Renal cortex interstitium (tissue), 11 donors: ENCODE results near the gene TLE5. TPM values are rescaled to one million over a fixed set of nuclear protein-coding genes. Genes with fewer than 3 reads are reported as not detected.
"Not testable (repeated sequence)": the region's sequence is repeated elsewhere in the genome, so short reads cannot be mapped to it uniquely, and the experiment has no call there.

Source experiments
- DNase-seq, 11 donors: peaks; one replicate each; pipeline ENCODE4 v3.0.0-alpha.2; 2013; ENCODE audit warnings: low read depth in 9 of 11, low spot score in 4 of 11; ENCODE audit errors: extremely low read depth in 1 of 11
- polyA plus RNA-seq, 3 donors: library from polyadenylated mRNA; unstranded; fragments of 120-200 nt; gene quantifications; one replicate each; pipeline ENCODE4 v1.2.1, GENCODE V29; 2013; ENCODE audit not compliant: insufficient read length in 3 of 3

TLE5 gene
- polyA plus RNA-seq, 3 donors: 419 to 491 (median 450) TPM

DNA sequence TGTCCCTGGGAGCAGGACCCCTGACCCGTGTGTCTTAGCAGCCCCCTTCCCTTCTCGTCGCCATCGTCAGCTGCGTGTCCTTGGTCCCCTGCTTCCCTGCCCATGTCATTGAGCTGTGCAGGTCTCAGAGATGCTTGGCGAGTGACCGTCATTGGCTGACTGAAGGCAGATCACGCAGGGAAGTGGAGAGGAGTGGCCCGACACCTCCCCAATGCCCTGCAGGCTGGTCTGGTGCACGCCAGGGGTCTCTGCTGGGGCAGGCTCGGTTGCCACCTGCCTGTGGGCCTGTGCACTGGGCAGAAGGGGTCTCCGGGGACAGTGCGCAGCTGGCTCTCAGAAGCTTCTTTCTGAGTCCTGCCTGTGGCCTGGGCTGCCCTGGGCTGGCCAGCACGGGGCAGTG is 38.0 kb upstream of the TLE5 start:
- no peak for DNase-seq

DNA sequence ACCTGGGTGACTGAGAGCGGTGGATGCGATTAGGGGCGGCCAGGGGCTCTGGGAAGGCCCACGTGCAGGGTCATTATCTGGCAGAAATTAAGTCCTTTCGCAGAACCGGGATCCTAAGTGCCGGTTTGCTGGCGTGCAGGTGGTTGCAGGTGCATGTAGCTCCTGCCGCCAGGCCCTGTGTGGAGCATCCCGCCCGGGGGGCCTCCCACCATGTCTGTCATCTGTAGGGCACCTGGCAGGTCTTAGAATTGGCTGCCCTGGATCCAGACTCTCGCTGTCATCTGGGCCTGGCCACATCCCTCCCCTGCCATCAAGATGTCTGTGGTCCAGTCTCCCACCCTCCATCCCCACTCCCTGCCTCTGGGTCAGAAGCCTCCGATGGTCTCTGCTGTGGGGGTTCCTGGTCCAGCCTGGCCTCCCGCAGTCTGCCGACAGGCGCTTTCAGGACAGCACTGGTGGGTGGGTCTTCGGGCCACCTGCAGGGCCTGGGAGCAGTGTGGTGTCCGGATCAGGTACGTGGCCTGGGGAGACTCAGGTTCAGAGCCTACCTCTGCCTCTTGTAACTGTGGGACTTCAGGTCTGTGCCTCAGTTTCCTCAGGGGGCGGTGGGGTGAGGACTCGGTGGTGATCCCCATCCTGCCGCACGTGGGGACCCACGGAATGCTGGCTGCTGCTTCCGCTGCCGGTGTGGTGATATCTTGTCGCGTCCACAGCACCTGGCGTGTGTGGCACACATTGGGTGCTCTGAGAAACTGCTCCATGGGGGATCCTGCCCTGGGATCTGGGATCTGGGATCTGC is 37.3 kb upstream of the TLE5 start:
- no peak for DNase-seq

DNA sequence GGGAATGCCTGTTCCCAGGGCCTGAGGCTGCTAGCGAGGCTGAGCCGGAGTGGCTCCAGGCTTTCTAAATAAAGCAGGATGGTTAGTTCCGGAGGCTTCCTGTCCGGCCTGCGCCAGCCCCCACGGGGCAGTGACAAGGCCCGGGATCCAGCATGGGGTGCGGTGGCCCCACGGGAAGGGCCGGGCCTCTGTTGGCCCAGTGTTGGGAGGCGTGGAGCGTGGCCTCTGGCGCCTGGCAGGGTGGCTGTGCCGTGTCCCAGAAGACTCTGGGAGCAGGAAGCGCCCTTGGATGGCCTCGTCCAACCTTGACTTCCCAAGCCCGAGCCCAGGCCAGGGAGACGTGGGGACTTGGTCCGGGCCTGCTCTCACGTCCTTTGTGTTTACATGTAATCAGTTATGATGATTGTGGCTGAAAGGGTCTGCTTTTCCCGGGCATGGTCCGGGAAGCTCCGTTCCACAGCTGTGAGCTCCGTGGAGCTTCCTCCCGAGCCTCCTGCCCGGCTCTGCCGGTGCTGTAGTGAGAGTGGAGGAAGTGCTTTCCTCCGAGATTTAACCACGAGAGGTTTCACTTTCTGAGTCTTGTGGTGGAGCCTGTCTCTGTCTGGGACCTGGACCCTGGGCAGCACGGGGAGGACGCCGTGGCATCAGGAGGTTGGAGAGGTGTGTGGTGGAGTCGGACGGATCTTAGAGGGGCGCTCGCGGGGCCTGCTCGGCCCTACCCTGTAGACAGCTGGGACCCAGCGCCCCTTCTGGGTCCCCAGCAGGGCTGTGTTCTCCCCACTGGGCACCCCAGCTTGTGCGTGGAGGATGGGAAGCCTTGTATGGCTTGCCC is 36.4 kb upstream of the TLE5 start:
- no peak for DNase-seq

DNA sequence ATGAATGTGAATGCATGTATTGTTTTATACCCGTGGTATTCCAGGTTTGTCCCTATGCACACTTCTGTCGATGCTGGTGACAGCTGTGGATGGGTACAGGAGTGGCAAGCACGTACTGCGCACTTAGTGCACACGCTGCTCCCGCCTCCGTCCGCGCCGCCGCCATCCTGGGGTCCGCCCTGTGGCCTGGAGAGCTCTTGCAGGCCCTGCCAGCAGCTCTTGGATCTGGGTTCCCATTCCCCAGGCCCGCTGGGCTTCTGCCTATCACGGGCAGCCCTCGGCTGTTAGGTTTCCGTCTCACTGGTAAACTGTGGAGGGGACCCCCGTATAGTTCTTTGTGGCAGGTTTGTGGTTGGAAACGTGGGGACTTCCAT is 35.8 kb upstream of the TLE5 start:
- no peak for DNase-seq

DNA sequence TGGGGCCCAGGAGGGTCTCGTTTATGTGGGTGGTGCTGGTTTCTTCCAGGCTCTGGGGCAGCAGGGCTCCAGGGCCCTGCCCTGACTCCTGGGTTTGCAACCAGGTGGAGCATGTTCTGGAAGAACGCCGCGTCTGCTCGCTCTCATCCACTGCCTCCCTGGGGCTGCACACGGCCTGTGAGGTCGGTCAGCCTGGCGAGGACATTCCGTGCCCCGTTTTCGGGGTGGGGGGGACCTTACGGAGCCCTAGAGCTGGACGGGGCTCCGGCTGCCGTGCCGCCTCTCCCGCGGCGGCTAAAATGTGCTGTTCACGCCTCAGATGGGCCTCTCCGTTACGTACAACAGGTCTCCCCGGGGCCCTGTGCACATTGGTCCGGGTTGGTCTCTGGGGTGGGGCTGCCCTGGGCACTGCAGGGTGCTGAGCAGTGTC is 35.2 kb upstream of the TLE5 start:
- no peak for DNase-seq

DNA sequence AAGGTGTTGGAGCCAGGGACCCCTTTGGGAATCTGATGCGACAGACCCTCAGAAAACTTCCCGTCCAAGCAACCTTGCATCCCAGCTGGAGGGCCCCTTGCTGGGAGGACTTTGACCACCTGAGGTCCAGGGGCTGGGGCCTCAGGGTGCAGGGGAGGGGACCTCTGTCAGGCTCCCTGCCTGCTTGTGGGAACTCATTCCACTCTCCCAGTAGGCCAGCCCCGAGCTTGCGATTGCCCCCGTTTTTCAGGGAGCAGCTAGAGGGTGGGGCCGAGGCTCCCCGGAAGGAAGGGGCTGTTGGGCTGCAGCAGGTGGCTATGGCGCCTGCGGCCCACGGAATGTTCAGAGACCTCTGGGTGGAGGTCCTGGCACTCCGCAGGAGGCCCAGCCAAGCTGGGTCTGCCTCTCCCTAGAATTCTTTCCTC is 34.6 kb upstream of the TLE5 start:
- no peak for DNase-seq

DNA sequence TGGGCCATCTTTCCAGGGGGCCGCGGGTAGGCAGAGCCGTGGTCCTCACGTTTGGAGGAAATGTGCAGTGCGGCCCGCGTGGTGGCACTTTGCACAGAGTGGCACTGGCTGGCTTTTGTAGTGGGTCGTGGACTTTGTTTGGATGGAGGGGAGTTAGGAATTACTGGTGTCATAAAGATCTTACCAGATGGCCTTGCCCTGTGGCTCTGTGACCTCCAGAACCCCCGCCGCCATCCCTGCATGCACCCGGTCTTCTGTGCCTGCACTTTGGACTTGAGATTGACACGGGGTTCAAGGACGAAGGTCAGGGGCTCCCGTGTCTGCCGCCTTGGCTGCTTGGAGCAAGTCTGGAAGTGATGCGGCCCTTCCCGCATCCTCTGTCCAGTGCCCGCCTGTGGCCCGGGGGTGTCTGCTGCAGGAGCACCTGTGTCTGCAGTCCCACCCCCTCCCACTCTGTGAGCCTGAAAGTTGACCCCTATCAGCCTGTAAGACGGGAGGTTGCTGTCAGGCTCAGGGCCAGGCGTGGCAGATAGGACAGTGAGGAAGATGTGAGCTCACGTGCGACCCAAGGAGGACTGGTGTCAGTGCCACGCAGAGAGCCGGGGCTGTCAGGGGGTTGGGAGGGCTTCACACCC is 34.1 kb upstream of the TLE5 start:
- DNase-seq: no peak

DNA sequence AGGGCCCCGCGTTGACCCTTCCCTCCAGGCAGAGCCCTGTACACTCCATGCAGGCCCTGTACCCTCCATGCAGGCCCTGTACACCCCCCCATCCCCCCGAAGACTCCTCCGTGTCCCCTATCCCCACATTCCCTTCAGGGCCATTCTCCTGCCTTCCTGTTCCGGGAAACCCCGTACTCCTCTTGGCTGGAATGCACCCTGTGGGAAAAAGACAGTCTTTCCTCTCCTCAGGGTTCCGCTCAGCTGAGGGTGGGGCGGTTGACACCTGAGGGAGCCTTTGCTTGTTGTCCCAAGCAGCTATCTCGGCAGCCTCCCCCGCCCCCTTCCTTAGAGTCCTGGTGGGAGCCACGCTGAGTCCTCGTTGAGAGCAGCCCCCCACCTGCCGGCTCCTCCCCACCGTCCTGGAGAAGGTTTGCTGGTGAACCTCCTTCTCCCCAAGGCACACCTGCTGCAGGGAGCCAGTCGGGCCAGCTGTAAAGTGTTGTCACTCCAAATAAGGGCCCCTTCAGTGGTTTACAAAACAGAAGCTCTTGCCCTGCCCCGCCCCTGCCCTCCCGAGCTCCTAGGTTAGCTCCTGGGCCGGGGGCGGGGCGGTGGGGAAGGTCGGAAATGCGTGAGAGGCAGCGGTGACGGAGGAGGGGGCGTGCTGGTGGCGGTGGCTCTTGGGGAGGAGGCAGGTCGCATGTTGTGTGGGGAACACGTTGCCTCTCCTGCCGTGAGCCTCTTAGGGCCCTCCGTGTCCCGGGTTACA is 33.3 kb upstream of the TLE5 start:
- no peak for DNase-seq

DNA sequence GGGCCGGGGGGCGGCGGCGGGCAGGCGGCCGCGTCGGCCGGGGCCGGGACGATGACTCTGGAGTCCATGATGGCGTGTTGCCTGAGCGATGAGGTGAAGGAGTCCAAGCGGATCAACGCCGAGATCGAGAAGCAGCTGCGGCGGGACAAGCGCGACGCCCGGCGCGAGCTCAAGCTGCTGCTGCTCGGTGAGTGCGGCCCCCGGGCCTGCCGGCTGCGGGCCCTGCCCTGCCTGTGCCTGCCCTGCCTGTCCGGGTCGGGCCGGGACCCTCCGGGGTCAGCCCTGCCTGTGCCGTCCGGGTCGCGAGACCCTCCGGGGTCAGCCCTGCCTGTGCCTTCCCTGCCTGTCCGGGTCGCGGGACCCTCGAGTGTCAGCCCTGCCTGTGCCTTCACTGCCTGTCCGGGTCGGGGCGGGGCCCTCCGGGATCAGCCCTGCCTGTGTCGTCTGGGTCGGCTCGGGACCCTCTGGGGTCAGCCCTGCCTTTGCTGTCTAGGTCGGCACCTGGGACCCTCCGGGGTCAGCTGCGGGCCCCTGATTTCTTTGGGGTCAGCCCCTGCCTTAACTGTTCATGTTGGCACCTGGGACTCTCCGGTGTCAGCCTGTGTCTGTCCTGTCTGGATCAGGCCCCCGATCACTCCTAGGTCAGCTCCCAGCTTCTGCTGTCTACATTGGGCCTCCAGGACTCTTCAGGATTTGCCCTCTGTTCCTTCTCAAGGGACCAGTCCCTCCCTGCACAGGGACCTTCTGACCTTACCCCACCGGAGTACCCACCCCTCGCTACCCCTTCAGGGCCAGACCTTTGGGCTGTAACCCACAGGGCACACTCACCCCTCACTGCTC is 32.5 kb upstream of the TLE5 start:
- no peak for DNase-seq

DNA sequence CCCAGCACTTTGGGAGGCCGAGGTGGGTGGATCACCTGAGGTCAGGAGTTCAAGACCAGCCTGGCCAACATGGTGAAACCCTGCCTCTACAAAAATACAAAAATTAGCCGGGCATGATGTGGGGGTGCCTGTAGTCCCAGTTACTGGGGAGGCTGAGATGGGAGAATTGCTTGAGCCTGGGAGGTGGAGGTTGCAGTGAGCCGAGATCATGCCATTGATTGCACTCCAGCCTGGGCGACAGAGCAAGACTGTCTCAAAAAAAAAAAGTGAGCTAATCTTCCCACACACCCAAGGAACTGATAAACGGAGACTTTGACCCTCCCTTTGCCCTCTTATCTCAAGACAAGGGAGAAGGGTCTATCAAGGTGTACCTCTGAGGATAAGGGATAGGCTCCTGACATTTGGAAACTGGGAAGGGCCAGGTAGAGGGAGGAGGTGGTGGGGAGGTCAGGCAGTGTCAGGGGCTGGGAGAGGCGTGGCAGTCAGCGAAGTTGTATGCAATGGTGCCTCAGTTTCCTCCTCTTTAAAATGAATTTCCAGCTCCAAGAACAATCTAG is 27.1 kb upstream of the TLE5 start:
- not testable (repeated sequence) for DNase-seq

DNA sequence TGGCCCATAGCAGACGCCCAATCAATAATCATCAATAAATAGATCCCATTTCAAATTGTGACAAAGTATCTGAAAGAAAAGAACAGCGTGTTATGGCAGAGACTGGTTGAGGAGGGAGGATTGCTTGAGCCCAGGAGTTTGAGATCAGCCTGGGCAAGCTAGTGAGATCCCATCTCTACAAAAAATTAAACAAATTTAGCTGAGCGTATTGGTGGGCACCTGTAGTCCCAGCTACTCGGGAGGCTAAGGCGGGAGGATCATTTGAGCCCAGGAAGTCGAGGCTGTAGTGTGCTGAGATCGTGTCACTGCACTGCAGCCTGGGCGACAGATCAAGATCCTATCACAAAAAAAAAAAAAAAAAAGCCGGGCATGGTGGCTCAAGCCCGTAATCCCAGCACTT is 25.5 kb upstream of the TLE5 start:
- no peak for DNase-seq

DNA sequence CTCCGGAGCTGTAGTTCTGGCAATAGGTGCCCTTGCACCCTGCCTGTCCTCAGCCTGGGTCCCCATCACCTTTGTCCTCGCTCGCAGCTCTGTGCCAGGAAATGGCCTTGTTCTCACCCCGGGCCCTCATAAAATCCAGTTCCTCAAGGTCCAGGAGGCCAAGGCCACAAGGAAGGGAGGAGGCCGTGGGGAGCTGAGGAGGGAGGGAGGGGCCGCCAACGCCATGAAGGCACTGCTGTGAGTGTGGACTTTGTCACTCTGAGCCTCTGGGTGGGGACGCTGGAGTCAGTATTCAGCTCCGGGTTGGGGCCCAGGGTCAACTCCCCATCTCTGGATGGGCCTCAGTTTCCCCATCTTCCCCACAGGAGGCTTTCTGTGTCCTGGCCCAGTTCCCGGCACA is 22.6 kb upstream of the TLE5 start:
- no peak for DNase-seq

DNA sequence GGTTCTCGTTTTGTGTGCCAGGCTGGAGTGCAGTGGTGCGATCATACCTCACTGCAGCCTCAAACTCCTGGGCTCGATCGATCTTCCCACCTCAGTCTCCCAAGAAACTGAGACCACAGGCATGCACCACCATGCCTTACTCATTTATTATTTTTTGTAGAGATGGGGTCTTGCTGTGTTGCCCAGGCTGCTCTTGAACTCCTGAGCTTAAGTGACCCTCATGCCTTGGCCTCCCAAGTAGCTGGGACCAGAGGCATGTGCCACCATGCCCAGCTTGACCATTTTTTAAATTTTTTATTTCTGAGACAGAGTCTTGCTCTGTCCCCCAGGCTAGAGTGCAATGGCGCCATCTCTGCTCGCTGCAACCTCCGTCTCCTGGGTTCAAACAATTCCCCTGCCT is 21.7 kb upstream of the TLE5 start:
- no peak for DNase-seq

DNA sequence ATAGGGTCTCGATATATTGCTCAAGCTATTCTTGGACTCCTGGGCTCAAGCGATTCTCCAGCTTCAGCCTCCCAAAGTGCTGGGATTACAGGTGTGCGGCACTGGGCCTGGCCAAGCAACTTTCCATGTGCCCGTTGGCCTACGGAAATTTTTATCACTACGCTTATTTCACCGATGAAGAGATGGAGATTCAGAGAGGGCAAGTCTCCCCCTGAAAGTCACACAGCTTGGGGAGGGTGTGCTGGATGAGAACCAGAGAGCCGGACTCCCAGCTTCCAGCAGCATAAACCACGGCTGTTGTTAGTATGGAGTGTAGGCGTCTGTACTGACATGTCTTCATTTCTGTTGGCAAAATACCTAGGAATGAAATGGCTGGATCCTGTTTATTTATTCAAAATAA is 20.0 kb upstream of the TLE5 start:
- DNase-seq: no peak

DNA sequence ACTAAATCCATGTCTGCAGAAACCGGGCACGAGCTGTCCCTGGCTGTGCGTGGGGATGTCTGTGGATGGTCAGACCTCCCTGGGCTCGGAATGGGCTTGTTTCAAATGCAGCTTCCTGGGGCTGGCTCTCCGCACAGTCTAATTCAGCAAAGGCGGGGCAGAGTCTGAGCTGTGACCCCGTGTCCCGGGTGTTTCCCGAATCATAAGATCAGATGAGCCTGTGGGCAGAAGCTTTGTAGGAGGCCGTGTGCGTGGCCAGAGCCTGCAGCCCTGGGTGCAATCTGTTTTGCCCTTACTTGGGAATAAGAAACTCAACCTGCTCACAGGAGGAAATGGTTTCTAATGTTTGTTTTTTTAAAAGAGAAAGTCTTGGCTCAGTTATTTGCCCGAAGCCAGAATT is 18.0 kb upstream of the TLE5 start:
- DNase-seq: no peak

DNA sequence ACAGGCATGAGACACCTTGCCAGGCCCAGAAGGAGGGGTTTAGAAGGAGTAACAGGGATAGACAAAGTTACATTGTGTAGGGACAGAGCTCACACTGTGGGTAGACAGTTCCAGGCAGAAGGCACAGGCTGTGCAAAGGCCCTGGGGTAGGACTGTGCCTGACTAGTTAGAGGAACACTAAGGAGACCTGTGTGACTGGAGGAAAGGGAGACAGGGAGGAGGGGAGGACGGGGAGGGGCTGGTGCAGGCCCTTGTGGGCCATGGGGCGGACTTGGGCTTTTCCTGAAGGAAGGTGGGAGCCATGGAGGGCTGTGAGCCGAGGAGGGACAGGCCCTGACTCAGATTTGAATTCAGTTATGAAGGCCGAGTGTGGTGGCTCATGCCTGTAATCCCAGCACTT is 17.3 kb upstream of the TLE5 start:
- DNase-seq: no peak

DNA sequence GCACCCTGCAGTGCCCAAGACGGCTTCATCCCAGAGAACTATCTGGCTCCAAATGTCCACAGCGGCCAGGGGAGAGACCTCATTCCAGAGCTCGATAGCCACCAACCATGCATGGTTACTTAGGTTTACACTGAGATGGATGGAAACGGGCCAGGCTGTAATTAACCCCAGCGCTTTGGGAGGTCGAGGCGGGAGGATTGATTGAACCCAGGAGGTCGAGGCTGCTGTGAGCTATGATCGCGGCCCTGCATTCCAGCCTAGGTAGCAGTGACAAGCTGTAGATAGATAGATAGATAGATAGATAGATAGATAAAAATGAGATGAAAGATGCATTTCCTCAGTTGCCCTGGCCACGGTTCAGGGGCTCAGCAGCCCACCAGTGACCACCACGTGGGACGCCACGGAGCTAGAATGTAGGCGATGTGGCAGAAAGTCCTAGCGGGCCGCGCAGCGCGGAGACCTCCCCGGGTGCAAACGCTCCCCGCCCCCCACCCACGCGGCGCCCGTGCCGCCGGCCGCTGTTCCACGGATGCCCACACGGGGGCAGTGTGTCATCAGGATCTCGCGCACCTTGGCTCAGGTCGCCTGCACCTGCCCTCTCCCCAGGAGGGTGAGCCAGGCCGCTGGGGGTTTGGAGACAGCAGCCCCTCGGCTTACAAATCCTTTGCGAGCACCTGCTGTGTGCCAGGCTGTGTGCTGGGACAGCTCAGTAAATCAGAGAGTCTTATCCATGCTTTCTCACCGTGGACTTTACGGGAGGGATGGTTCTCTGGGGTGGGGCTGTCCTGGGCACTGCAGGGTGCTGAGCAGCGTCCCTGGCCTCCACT is 13.5 kb upstream of the TLE5 start:
- no peak for DNase-seq
